ENCODE measurements around the gene MALRD1.

The MALRD1 gene

DNA sequence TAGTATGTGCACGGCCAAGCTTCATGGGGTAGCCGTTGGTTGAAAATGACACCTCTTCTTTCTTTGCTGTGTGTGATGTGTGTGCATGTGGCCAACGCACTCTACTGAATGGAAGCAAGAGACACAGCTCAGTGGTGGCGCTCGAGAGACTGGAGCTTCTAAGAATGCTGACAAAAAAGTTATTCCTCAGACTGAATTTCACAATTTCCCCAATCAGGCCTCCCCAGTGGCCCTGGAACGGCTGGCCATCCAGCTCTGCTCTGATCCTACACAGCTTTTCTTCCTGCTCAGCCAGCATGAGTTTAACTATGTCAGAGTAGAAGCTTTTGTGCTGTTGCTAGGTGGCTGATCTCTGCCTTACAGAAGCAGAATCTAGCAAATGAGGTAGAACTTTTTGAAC, 581.0 kb downstream of the MALRD1 start:
- Histone ChIP-seq H3K9ac (ENCODE audit: low read length) (no peak overlapping the region), H3K27me3 (ENCODE audit: insufficient read depth, low read length) (no peaks in the 10 kb centered on the region), H4K20me1 (ENCODE audit: insufficient read depth, low read length) (no peaks in the 10 kb centered on the region), H3K79me2 (ENCODE audit: insufficient read depth, low read length) (no peaks in the 10 kb centered on the region), H3K9me3 (ENCODE audit: low read length) (no peaks in the 10 kb centered on the region), H3K4me1 (ENCODE audit: insufficient read depth, low read length, severe bottlenecking) (no peaks in the 10 kb centered on the region), H3K9me2 (ENCODE audit: low read depth, low read length) (no peaks in the 10 kb centered on the region), H3K4me3 (ENCODE audit: low read depth, low read length, poor library complexity, severe bottlenecking) (no peak overlapping the region), H3K4me2 (ENCODE audit: low read length) (no peak overlapping the region), H2AFZ (ENCODE audit: low read length) (no peak overlapping the region), H3K36me3 (ENCODE audit: insufficient read depth, low read length) (no peaks in the 10 kb centered on the region), H3F3A (ENCODE audit: insufficient read depth, low read length) (no peaks in the 10 kb centered on the region), H3K27ac (ENCODE audit: low read depth, low read length, poor library complexity, severe bottlenecking) (no peak overlapping the region)
- TF ChIP-seq, protein P1, sequence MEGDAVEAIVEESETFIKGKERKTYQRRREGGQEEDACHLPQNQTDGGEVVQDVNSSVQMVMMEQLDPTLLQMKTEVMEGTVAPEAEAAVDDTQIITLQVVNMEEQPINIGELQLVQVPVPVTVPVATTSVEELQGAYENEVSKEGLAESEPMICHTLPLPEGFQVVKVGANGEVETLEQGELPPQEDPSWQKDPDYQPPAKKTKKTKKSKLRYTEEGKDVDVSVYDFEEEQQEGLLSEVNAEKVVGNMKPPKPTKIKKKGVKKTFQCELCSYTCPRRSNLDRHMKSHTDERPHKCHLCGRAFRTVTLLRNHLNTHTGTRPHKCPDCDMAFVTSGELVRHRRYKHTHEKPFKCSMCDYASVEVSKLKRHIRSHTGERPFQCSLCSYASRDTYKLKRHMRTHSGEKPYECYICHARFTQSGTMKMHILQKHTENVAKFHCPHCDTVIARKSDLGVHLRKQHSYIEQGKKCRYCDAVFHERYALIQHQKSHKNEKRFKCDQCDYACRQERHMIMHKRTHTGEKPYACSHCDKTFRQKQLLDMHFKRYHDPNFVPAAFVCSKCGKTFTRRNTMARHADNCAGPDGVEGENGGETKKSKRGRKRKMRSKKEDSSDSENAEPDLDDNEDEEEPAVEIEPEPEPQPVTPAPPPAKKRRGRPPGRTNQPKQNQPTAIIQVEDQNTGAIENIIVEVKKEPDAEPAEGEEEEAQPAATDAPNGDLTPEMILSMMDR (IDR thresholded peaks at IDR 0.05; ENCODE audit: low read length), result no peak
- no peak for TF ChIP-seq EZH2 (IDR thresholded peaks at IDR 0.05; ENCODE audit: borderline replicate concordance, low read length)

DNA sequence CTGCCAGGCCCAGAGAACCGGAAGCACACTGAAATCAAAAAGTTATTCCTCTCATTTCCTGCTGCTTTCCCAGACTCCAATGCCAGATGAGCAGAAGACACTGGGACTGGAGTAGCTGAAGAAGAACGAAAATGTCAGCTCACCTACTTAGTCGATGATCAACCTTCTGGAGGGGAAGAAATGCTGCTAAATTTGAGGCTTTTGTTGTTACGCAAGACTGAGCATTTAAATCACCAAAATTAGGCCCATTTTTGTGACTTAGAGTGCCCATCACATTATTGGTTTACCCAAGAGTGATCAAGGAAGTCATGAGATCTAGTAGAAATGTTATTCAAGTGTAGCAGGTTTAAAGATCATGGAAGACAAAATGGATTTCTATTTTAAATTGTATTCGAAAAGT, 585.6 kb downstream of the MALRD1 start:
- no peak overlapping the region for H2AFZ ChIP-seq (ENCODE audit: low read length)
- H3K79me2 ChIP-seq (ENCODE audit: insufficient read depth, low read length), result no peaks in the 10 kb centered on the region
- no peak overlapping the region for H3K4me2 ChIP-seq (ENCODE audit: low read length)
- H4K20me1 ChIP-seq (ENCODE audit: insufficient read depth, low read length), result no peaks in the 10 kb centered on the region
- H3K27me3 ChIP-seq (ENCODE audit: insufficient read depth, low read length), result no peaks in the 10 kb centered on the region
- H3K27ac ChIP-seq (ENCODE audit: low read depth, low read length, poor library complexity, severe bottlenecking), result no peak overlapping the region
- no peak overlapping the region for H3K4me3 ChIP-seq (ENCODE audit: low read depth, low read length, poor library complexity, severe bottlenecking)
- H3K9me2 ChIP-seq (ENCODE audit: low read depth, low read length), result no peaks in the 10 kb centered on the region
- H3K9ac ChIP-seq (ENCODE audit: low read length), result no peak overlapping the region
- no peaks in the 10 kb centered on the region for H3K9me3 ChIP-seq (ENCODE audit: low read length)
- no peaks in the 10 kb centered on the region for H3F3A ChIP-seq (ENCODE audit: insufficient read depth, low read length)
- no peak for TF ChIP-seq EZH2 (IDR thresholded peaks at IDR 0.05; ENCODE audit: borderline replicate concordance, low read length)
- TF ChIP-seq, protein P1 (IDR thresholded peaks at IDR 0.05; ENCODE audit: low read length), result no peak
- H3K36me3 ChIP-seq (ENCODE audit: insufficient read depth, low read length), result no peaks in the 10 kb centered on the region
- no peaks in the 10 kb centered on the region for H3K4me1 ChIP-seq (ENCODE audit: insufficient read depth, low read length, severe bottlenecking)

- Histone ChIP-seq H4K20me1 (ENCODE audit: insufficient read depth, low read length) (no peaks in the 10 kb centered on the region), H3K27me3 (ENCODE audit: insufficient read depth, low read length) (no peaks in the 10 kb centered on the region), H3K4me3 (ENCODE audit: low read depth, low read length, poor library complexity, severe bottlenecking) (peak overlapping the region; percentile 39), H3K27ac (ENCODE audit: low read depth, low read length, poor library complexity, severe bottlenecking) (no peak overlapping the region), H3K9me3 (ENCODE audit: low read length) (no peaks in the 10 kb centered on the region), H3K79me2 (ENCODE audit: insufficient read depth, low read length) (no peaks in the 10 kb centered on the region), H3K9me2 (ENCODE audit: low read depth, low read length) (no peaks in the 10 kb centered on the region), H3K4me2 (ENCODE audit: low read length) (peak overlapping the region; percentile 34; the same call in 1 of the 2 replicates), H3K9ac (ENCODE audit: low read length) (no peak overlapping the region), H3K36me3 (ENCODE audit: insufficient read depth, low read length) (no peaks in the 10 kb centered on the region), H3K4me1 (ENCODE audit: insufficient read depth, low read length, severe bottlenecking) (no peaks in the 10 kb centered on the region), H2AFZ (ENCODE audit: low read length) (no peak overlapping the region), H3F3A (ENCODE audit: insufficient read depth, low read length) (no peaks in the 10 kb centered on the region)
- TF ChIP-seq EZH2 (IDR thresholded peaks at IDR 0.05; ENCODE audit: borderline replicate concordance, low read length), result no peak
- TF ChIP-seq, protein P1 (IDR thresholded peaks at IDR 0.05; ENCODE audit: low read length), result no peak
These were observed 589.7 kb downstream of the MALRD1 start for GRCh38 chr10:19638182-19638895.

Measured in OCI-LY1 (cell line).